ENCODE measurements around the gene ARID1B. TPM values are rescaled to one million over a fixed set of nuclear protein-coding genes. Genes with fewer than 3 reads are reported as not detected.
A peak's percentile ranks its signal among the peaks of the same experiment; 100 is the strongest.

ARID1B gene
- total and polyA plus RNA-seq, 2 of the 13 experiments (the other 11 are each of a cell fraction or from before 2014, with no cell fraction given), result 20.1 to 32.6 TPM

DNA sequence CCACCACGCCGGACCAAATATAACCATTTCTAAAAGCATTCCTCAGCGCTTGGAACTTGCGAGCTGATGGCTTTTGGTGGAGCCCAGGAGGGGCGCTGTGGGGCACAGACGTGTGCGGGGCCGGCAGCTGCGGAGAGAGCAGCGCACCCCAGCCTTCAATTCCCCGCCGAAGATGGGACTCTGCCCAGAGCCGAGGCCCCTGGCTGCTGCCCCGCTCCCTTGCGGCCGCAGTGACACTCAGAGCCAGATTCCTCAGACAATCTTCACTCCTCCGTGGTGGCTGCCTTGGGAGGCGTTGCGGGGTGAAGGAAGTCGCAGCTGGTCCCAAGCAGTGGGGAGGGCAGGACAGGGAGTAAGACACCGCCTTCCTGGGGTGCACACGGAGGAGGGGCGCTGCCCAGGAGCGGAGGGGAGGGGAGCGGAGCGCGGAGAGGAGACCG, 458.4 kb downstream of the ARID1B start (continued):
- TF ChIP-seq, protein P1, sequence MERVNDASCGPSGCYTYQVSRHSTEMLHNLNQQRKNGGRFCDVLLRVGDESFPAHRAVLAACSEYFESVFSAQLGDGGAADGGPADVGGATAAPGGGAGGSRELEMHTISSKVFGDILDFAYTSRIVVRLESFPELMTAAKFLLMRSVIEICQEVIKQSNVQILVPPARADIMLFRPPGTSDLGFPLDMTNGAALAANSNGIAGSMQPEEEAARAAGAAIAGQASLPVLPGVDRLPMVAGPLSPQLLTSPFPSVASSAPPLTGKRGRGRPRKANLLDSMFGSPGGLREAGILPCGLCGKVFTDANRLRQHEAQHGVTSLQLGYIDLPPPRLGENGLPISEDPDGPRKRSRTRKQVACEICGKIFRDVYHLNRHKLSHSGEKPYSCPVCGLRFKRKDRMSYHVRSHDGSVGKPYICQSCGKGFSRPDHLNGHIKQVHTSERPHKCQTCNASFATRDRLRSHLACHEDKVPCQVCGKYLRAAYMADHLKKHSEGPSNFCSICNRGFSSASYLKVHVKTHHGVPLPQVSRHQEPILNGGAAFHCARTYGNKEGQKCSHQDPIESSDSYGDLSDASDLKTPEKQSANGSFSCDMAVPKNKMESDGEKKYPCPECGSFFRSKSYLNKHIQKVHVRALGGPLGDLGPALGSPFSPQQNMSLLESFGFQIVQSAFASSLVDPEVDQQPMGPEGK (CRISPR knock-in tag; IDR thresholded peaks at IDR 0.05), result peak; percentile 43
- TF ChIP-seq ARHGAP35 (CRISPR knock-in tag; IDR thresholded peaks at IDR 0.05; ENCODE audit: borderline replicate concordance), result no peak
- TF ChIP-seq ZSCAN31 (CRISPR knock-in tag; IDR thresholded peaks at IDR 0.05; ENCODE audit: low read depth), result no peak
- TF ChIP-seq KLF11 (CRISPR knock-in tag; IDR thresholded peaks at IDR 0.05), result 0 out of 2 replicates have a peak, but pooled peaks have one; percentile 18
- TF ChIP-seq TFAP4 (IDR thresholded peaks at IDR 0.05; ENCODE audit: borderline replicate concordance, low read depth), result 0 out of 2 replicates have a peak, but pooled peaks have one; percentile 4
- TF ChIP-seq ZNF12 (CRISPR knock-in tag; IDR thresholded peaks at IDR 0.05), result 0 out of 2 replicates have a peak, but pooled peaks have one; percentile 42
- 0 out of 2 replicates have a peak, but pooled peaks have one; percentile 31 for TF ChIP-seq SALL2 (CRISPR knock-in tag; IDR thresholded peaks at IDR 0.05)
- peak; percentile 46 for TF ChIP-seq TEAD3 (CRISPR knock-in tag; optimal IDR thresholded peaks at IDR 0.05; ENCODE audit: borderline replicate concordance)
- TF ChIP-seq ZNF777 (CRISPR knock-in tag; IDR thresholded peaks at IDR 0.05), result peak; percentile 68; the same call in 1 of the 2 replicates
- TF ChIP-seq SNAPC5 (CRISPR knock-in tag; IDR thresholded peaks at IDR 0.05; ENCODE audit: borderline replicate concordance), result no peak
- no peak for TF ChIP-seq ZNF616 (CRISPR knock-in tag; IDR thresholded peaks at IDR 0.05; ENCODE audit: low read depth)
- TF ChIP-seq ZFP41 (CRISPR knock-in tag; IDR thresholded peaks at IDR 0.05; ENCODE audit: borderline replicate concordance), result peak; percentile 60; the same call in 1 of the 2 replicates
- TF ChIP-seq ZFX (CRISPR knock-in tag; IDR thresholded peaks at IDR 0.05; ENCODE audit: low read depth), result peak; percentile 35; the same call in 1 of the 2 replicates
- 0 out of 2 replicates have a peak, but pooled peaks have one; percentile 32 for TF ChIP-seq NCOA1 (CRISPR knock-in tag; IDR thresholded peaks at IDR 0.05)
- TF ChIP-seq, protein P2, sequence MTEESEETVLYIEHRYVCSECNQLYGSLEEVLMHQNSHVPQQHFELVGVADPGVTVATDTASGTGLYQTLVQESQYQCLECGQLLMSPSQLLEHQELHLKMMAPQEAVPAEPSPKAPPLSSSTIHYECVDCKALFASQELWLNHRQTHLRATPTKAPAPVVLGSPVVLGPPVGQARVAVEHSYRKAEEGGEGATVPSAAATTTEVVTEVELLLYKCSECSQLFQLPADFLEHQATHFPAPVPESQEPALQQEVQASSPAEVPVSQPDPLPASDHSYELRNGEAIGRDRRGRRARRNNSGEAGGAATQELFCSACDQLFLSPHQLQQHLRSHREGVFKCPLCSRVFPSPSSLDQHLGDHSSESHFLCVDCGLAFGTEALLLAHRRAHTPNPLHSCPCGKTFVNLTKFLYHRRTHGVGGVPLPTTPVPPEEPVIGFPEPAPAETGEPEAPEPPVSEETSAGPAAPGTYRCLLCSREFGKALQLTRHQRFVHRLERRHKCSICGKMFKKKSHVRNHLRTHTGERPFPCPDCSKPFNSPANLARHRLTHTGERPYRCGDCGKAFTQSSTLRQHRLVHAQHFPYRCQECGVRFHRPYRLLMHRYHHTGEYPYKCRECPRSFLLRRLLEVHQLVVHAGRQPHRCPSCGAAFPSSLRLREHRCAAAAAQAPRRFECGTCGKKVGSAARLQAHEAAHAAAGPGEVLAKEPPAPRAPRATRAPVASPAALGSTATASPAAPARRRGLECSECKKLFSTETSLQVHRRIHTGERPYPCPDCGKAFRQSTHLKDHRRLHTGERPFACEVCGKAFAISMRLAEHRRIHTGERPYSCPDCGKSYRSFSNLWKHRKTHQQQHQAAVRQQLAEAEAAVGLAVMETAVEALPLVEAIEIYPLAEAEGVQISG (CRISPR knock-in tag; IDR thresholded peaks at IDR 0.05), result peak; percentile 60
- no peak for TF ChIP-seq ZFP36L2 (CRISPR knock-in tag; IDR thresholded peaks at IDR 0.05)
- TF ChIP-seq SMC3 (IDR thresholded peaks at IDR 0.05; ENCODE audit: low read length), result 0 out of 2 replicates have a peak, but pooled peaks have one; percentile 5
- TF ChIP-seq HMGXB4 (CRISPR knock-in tag; IDR thresholded peaks at IDR 0.05; ENCODE audit: borderline replicate concordance in 1 of 2, low read depth in 1 of 2), result peak; percentile 56 to 64; a peak in 2 of 4 replicates
- no peak for TF ChIP-seq GATA4 (IDR thresholded peaks at IDR 0.05; ENCODE audit: borderline replicate concordance, low read depth)
- TF ChIP-seq ZNF567 (CRISPR knock-in tag; IDR thresholded peaks at IDR 0.05; ENCODE audit: borderline replicate concordance), result 0 out of 2 replicates have a peak, but pooled peaks have one; percentile 38
- TF ChIP-seq KDM6A (CRISPR knock-in tag; IDR thresholded peaks at IDR 0.05; ENCODE audit: low read depth), result no peak
- TF ChIP-seq LCORL (IDR thresholded peaks at IDR 0.05), result no peak
- peak; percentile 59; the same call in 1 of the 2 replicates for TF ChIP-seq LCORL (CRISPR knock-in tag; IDR thresholded peaks at IDR 0.05)
- TF ChIP-seq RXRB (CRISPR knock-in tag; IDR thresholded peaks at IDR 0.05; ENCODE audit: borderline replicate concordance), result no peak
